ENCODE data around the gene LYRM4.

The LYRM4 gene

GRCh38 chr6:5081182-5081581, 179.6 kb downstream of the LYRM4 start:
- peaks cover 6% of the 10 kb centered on the region for H3K4me1 ChIP-seq (ENCODE audit: insufficient read depth, low read length)
- no peaks in the 10 kb centered on the region for H3K9me3 ChIP-seq (ENCODE audit: low read length)
- peaks cover 14% of the 10 kb centered on the region for H3K27me3 ChIP-seq (ENCODE audit: insufficient read depth, low read length)
- H3K36me3 ChIP-seq (ENCODE audit: insufficient read depth, low read length), result no peaks in the 10 kb centered on the region
- no peak overlapping the region for H2AFZ ChIP-seq (ENCODE audit: low read depth, low read length)
- no peak overlapping the region for H3K4me3 ChIP-seq (ENCODE audit: low read length)

GRCh38 chr6:5080574-5080973, 180.2 kb downstream of the LYRM4 start:
- no peaks in the 10 kb centered on the region for H3K9me3 ChIP-seq (ENCODE audit: low read length)
- H3K27me3 ChIP-seq (ENCODE audit: insufficient read depth, low read length), result peaks cover 14% of the 10 kb centered on the region
- H3K36me3 ChIP-seq (ENCODE audit: insufficient read depth, low read length), result no peaks in the 10 kb centered on the region
- no peak overlapping the region for H3K4me3 ChIP-seq (ENCODE audit: low read length)
- no peak overlapping the region for H2AFZ ChIP-seq (ENCODE audit: low read depth, low read length)
- H3K4me1 ChIP-seq (ENCODE audit: insufficient read depth, low read length), result peaks cover 6% of the 10 kb centered on the region

GRCh38 chr6:5079692-5080091, 181.1 kb downstream of the LYRM4 start:
- Histone ChIP-seq H3K27me3 (ENCODE audit: insufficient read depth, low read length) (peaks cover 14% of the 10 kb centered on the region), H3K9me3 (ENCODE audit: low read length) (peaks cover 3% of the 10 kb centered on the region), H3K4me1 (ENCODE audit: insufficient read depth, low read length) (peaks cover 3% of the 10 kb centered on the region), H2AFZ (ENCODE audit: low read depth, low read length) (no peak overlapping the region), H3K36me3 (ENCODE audit: insufficient read depth, low read length) (no peaks in the 10 kb centered on the region), H3K4me3 (ENCODE audit: low read length) (no peak overlapping the region)

GRCh38 chr6:5078121-5078669, 182.6 kb downstream of the LYRM4 start:
- no peaks in the 10 kb centered on the region for H3K36me3 ChIP-seq (ENCODE audit: insufficient read depth, low read length)
- H2AFZ ChIP-seq (ENCODE audit: low read depth, low read length), result no peak overlapping the region
- peaks cover 3% of the 10 kb centered on the region for H3K27me3 ChIP-seq (ENCODE audit: insufficient read depth, low read length)
- H3K4me3 ChIP-seq (ENCODE audit: low read length), result no peak overlapping the region
- H3K4me1 ChIP-seq (ENCODE audit: insufficient read depth, low read length), result peaks cover 3% of the 10 kb centered on the region
- peaks cover 4% of the 10 kb centered on the region for H3K9me3 ChIP-seq (ENCODE audit: low read length)

GRCh38 chr6:5076931-5077330, 183.8 kb downstream of the LYRM4 start:
- Histone ChIP-seq H3K9me3 (ENCODE audit: low read length) (peaks cover 4% of the 10 kb centered on the region), H2AFZ (ENCODE audit: low read depth, low read length) (no peak overlapping the region), H3K4me1 (ENCODE audit: insufficient read depth, low read length) (no peaks in the 10 kb centered on the region), H3K27me3 (ENCODE audit: insufficient read depth, low read length) (no peaks in the 10 kb centered on the region), H3K4me3 (ENCODE audit: low read length) (no peak overlapping the region), H3K36me3 (ENCODE audit: insufficient read depth, low read length) (no peaks in the 10 kb centered on the region)

- no peak overlapping the region for H3K4me3 ChIP-seq (ENCODE audit: low read length)
- H3K36me3 ChIP-seq (ENCODE audit: insufficient read depth, low read length), result no peaks in the 10 kb centered on the region
- H3K9me3 ChIP-seq (ENCODE audit: low read length), result peaks cover 4% of the 10 kb centered on the region
- no peaks in the 10 kb centered on the region for H3K27me3 ChIP-seq (ENCODE audit: insufficient read depth, low read length)
- no peaks in the 10 kb centered on the region for H3K4me1 ChIP-seq (ENCODE audit: insufficient read depth, low read length)
- no peak overlapping the region for H2AFZ ChIP-seq (ENCODE audit: low read depth, low read length)
These were observed 186.8 kb downstream of the LYRM4 start for GRCh38 chr6:5073992-5074391.

GRCh38 chr6:5072440-5072839, 188.3 kb downstream of the LYRM4 start:
- no peak overlapping the region for H3K4me3 ChIP-seq (ENCODE audit: low read length)
- no peaks in the 10 kb centered on the region for H3K4me1 ChIP-seq (ENCODE audit: insufficient read depth, low read length)
- H3K27me3 ChIP-seq (ENCODE audit: insufficient read depth, low read length), result no peaks in the 10 kb centered on the region
- no peaks in the 10 kb centered on the region for H3K36me3 ChIP-seq (ENCODE audit: insufficient read depth, low read length)
- H2AFZ ChIP-seq (ENCODE audit: low read depth, low read length), result no peak overlapping the region
- peaks cover 4% of the 10 kb centered on the region for H3K9me3 ChIP-seq (ENCODE audit: low read length)

- Histone ChIP-seq H3K9me3 (ENCODE audit: low read length) (peaks cover 8% of the 10 kb centered on the region), H3K36me3 (ENCODE audit: insufficient read depth, low read length) (no peaks in the 10 kb centered on the region), H2AFZ (ENCODE audit: low read depth, low read length) (no peak overlapping the region), H3K27me3 (ENCODE audit: insufficient read depth, low read length) (no peaks in the 10 kb centered on the region), H3K4me1 (ENCODE audit: insufficient read depth, low read length) (no peaks in the 10 kb centered on the region), H3K4me3 (ENCODE audit: low read length) (no peak overlapping the region)
These were observed 189.5 kb downstream of the LYRM4 start for GRCh38 chr6:5071216-5071615.

- Histone ChIP-seq H3K4me1 (ENCODE audit: insufficient read depth, low read length) (no peaks in the 10 kb centered on the region), H3K9me3 (ENCODE audit: low read length) (peaks cover 4% of the 10 kb centered on the region), H3K36me3 (ENCODE audit: insufficient read depth, low read length) (no peaks in the 10 kb centered on the region), H3K4me3 (ENCODE audit: low read length) (no peak overlapping the region), H2AFZ (ENCODE audit: low read depth, low read length) (no peak overlapping the region), H3K27me3 (ENCODE audit: insufficient read depth, low read length) (no peaks in the 10 kb centered on the region)
These were observed 192.5 kb downstream of the LYRM4 start for GRCh38 chr6:5068153-5068751.

- H3K9me3 ChIP-seq (ENCODE audit: low read length), result peaks cover 4% of the 10 kb centered on the region
- no peak overlapping the region for H2AFZ ChIP-seq (ENCODE audit: low read depth, low read length)
These were observed 193.4 kb downstream of the LYRM4 start for GRCh38 chr6:5067305-5067704.

GRCh38 chr6:5066456-5067093, 194.2 kb downstream of the LYRM4 start:
- Histone ChIP-seq H2AFZ (ENCODE audit: low read depth, low read length) (no peak overlapping the region), H3K9me3 (ENCODE audit: low read length) (peaks cover 4% of the 10 kb centered on the region), H3K36me3 (ENCODE audit: insufficient read depth, low read length) (no peaks in the 10 kb centered on the region), H3K27me3 (ENCODE audit: insufficient read depth, low read length) (no peaks in the 10 kb centered on the region), H3K4me3 (ENCODE audit: low read length) (no peak overlapping the region), H3K4me1 (ENCODE audit: insufficient read depth, low read length) (no peaks in the 10 kb centered on the region)

More at GRCh38 chr6:5067305-5067704, 193.4 kb downstream of the LYRM4 start:
- H3K4me1 ChIP-seq (ENCODE audit: insufficient read depth, low read length), result no peaks in the 10 kb centered on the region
- no peak overlapping the region for H3K4me3 ChIP-seq (ENCODE audit: low read length)
- no peaks in the 10 kb centered on the region for H3K36me3 ChIP-seq (ENCODE audit: insufficient read depth, low read length)
- H3K27me3 ChIP-seq (ENCODE audit: insufficient read depth, low read length), result no peaks in the 10 kb centered on the region

GRCh38 chr6:5063617-5064016, 197.1 kb downstream of the LYRM4 start:
- peaks cover 4% of the 10 kb centered on the region for H3K9me3 ChIP-seq (ENCODE audit: low read length)
- no peak overlapping the region for H3K4me3 ChIP-seq (ENCODE audit: low read length)
- H3K36me3 ChIP-seq (ENCODE audit: insufficient read depth, low read length), result no peaks in the 10 kb centered on the region
- no peaks in the 10 kb centered on the region for H3K4me1 ChIP-seq (ENCODE audit: insufficient read depth, low read length)
- H3K27me3 ChIP-seq (ENCODE audit: insufficient read depth, low read length), result no peaks in the 10 kb centered on the region
- no peak overlapping the region for H2AFZ ChIP-seq (ENCODE audit: low read depth, low read length)

- H2AFZ ChIP-seq (ENCODE audit: low read depth, low read length), result no peak overlapping the region
- no peaks in the 10 kb centered on the region for H3K4me1 ChIP-seq (ENCODE audit: insufficient read depth, low read length)
- no peaks in the 10 kb centered on the region for H3K36me3 ChIP-seq (ENCODE audit: insufficient read depth, low read length)
- no peaks in the 10 kb centered on the region for H3K9me3 ChIP-seq (ENCODE audit: low read length)
- no peak overlapping the region for H3K4me3 ChIP-seq (ENCODE audit: low read length)
- no peaks in the 10 kb centered on the region for H3K27me3 ChIP-seq (ENCODE audit: insufficient read depth, low read length)
These were observed 199.6 kb downstream of the LYRM4 start for GRCh38 chr6:5061152-5061551.

All from neuron (in vitro differentiated cells).